Smooth muscle cell (in vitro differentiated cells): Measurements from ENCODE around the gene MGMT. TPM values are rescaled to one million over a fixed set of nuclear protein-coding genes. Genes with fewer than 3 reads are reported as not detected.

Experiments used
- DNase-seq: peaks from one replicate; lab custom pipeline; 2025; ENCODE audit not compliant: unreplicated experiment; lab: John Stamatoyannopoulos, UW
- H2AFZ ChIP-seq: fragments of 200-600 bp; sonication (generic); 2 replicates; pipeline ENCODE4 v1.6.0; 2016; ENCODE audit warnings: antibody characterized with exemption, low read depth, mild to moderate bottlenecking
- H3F3A ChIP-seq: fragments of 200-600 bp; sonication (generic); 2 replicates; pipeline ENCODE4 v1.6.0; 2017; ENCODE audit warnings: antibody characterized with exemption, low read depth
- H3K27ac ChIP-seq: fragments of 200-600 bp; sonication (generic); 2 replicates; pipeline ENCODE4 v1.5.1; 2016; ENCODE audit warnings: low read depth, mild to moderate bottlenecking
- H3K27me3 ChIP-seq: fragments of 200-600 bp; sonication (generic); 2 replicates; pipeline ENCODE4 v1.6.1; 2016; ENCODE audit warnings: low read depth, mild to moderate bottlenecking
- H3K36me3 ChIP-seq: fragments of 200-600 bp; sonication (generic); 2 replicates; pipeline ENCODE4 v1.5.1; 2016; ENCODE audit warnings: low read depth
- H3K4me1 ChIP-seq: fragments of 200-600 bp; sonication (generic); 2 replicates; pipeline ENCODE4 v1.5.1; 2016; ENCODE audit warnings: low read depth
- H3K4me2 ChIP-seq: fragments of 200-600 bp; sonication (generic); 2 replicates; pipeline ENCODE4 v1.6.0; 2016; ENCODE audit warnings: mild to moderate bottlenecking
- H3K4me3 ChIP-seq: fragments of 200-600 bp; sonication (generic); 2 replicates; pipeline ENCODE4 v1.5.1; 2016; ENCODE audit warnings: mild to moderate bottlenecking
- H3K79me2 ChIP-seq: fragments of 200-600 bp; sonication (generic); 2 replicates; pipeline ENCODE4 v1.6.0; 2016; ENCODE audit warnings: low read depth, mild to moderate bottlenecking
- H3K9ac ChIP-seq: fragments of 200-600 bp; sonication (generic); 2 replicates; pipeline ENCODE4 v1.6.0; 2016; ENCODE audit warnings: low read depth
- H3K9me3 ChIP-seq: fragments of 200-600 bp; sonication (generic); replicated peaks from 2 replicates; pipeline ENCODE4 v1.5.1; 2016; ENCODE audit warnings: low read depth
- H4K20me1 ChIP-seq: fragments of 200-600 bp; sonication (generic); 2 replicates; pipeline ENCODE4 v1.6.0; 2016; ENCODE audit warnings: low read depth
- WGBS: methylation state at CpG from one replicate; pipeline ENCODE4 v1.1.7; 2016; ENCODE audit warnings: low lambda C conversion rate; 5-methylcytosine and 5-hydroxymethylcytosine counted together
- polyA plus RNA-seq: library from polyadenylated mRNA; unstranded; fragments of >200 nt; fragmentation: Nextera tagmentation; extraction: Ambion mirVana; gene quantifications from 2 replicates; pipeline ENCODE4 v1.2.1, GENCODE V29; 2016
- total RNA-seq: library from RNA; depleted of rRNA; stranded (reverse); fragments of >200 nt; gene quantifications from 2 replicates; pipeline ENCODE4 v1.2.3, GENCODE V29; 2014
- TF ChIP-seq, protein P1 (sequence below): fragments of 200-600 bp; sonication (generic); IDR thresholded peaks from 2 replicates; pipeline ENCODE4 v1.5.1; 2017; ENCODE audit warnings: borderline replicate concordance, mild to moderate bottlenecking, antibody characterized with exemption; ENCODE audit not compliant: insufficient read depth, poor library complexity, severe bottlenecking

The MGMT gene
- total and polyA plus RNA-seq, 2 experiments from 2014 or later = 21.0 to 33.0 TPM

DNA sequence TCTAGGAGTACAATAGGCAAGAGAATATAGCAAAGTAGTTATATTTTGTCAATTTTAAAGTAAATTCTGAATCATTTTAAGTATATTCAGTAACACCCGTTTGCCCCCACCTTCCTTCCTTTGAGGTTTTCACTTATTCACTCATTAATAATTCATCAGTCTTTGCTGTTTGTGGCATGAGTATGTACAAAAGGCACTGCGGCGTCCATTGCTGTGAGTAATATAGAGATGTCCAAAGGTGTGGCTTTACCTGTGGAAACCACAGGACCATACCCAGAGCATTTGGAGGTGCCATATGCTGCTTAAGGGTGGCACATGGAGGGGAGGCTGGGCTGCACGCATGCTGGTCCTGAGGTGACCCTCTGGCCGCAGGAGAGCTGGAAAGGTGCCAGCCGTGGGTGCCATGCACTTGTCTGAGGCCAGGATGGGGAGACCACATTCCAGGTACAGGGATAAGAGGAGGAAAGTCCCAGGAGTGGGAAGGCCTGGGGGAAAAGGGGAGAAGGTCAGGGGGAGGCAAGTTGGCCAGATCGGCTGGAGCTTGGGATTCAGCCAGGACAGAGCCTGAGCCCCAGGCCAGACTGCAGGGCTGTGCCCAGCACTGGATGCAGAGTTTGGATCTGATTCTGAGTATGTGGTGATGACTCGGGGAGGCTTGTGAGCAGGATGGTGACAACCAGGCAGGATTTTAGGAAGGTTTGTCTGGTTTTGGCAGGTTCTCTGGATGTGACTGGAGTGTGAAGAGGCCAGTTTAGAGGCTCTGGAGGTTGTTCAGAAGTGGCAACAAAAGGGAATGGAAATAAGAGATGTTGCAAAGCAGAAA lies 223.4 kb downstream of the MGMT start:
- Histone ChIP-seq H2AFZ (no peak overlapping the region), H3K27ac (no peak overlapping the region), H3K27me3 (no peaks in the 10 kb centered on the region), H3K36me3 (no peaks in the 10 kb centered on the region), H4K20me1 (no peaks in the 10 kb centered on the region), H3K9ac (no peak overlapping the region), H3K4me3 (no peak overlapping the region), H3F3A (no peaks in the 10 kb centered on the region), H3K9me3 (no peaks in the 10 kb centered on the region), H3K4me1 (no peaks in the 10 kb centered on the region), H3K4me2 (no peak overlapping the region), H3K79me2 (no peaks in the 10 kb centered on the region)
- TF ChIP-seq, protein P1, sequence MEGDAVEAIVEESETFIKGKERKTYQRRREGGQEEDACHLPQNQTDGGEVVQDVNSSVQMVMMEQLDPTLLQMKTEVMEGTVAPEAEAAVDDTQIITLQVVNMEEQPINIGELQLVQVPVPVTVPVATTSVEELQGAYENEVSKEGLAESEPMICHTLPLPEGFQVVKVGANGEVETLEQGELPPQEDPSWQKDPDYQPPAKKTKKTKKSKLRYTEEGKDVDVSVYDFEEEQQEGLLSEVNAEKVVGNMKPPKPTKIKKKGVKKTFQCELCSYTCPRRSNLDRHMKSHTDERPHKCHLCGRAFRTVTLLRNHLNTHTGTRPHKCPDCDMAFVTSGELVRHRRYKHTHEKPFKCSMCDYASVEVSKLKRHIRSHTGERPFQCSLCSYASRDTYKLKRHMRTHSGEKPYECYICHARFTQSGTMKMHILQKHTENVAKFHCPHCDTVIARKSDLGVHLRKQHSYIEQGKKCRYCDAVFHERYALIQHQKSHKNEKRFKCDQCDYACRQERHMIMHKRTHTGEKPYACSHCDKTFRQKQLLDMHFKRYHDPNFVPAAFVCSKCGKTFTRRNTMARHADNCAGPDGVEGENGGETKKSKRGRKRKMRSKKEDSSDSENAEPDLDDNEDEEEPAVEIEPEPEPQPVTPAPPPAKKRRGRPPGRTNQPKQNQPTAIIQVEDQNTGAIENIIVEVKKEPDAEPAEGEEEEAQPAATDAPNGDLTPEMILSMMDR = no peak
- WGBS = 92% methylated on average over 8 of the region's 8 CpGs
- no peak for DNase-seq

DNA sequence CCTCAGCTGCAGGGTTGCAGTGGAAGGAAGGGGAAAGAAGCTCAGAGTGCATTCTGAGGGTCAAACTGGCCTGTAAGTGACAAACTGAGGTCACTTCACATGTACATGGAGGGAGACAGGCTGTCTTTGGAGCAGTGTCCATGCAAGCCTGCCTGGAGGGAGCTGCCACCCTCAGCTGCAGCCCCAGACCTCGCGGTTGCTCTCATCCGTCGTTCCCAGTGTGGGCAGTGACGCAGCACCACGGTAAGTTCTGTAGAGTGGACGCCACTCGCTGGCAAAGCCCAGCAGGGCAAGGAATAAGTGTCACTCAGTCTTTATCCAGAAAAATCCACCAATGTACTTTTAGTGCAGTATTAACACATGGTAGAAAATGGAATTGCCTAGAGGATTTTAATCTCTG lies 225.7 kb downstream of the MGMT start:
- no peak overlapping the region for H3K4me3 ChIP-seq
- no peak overlapping the region for H2AFZ ChIP-seq
- TF ChIP-seq, protein P1 = no peak
- H3K79me2 ChIP-seq = no peaks in the 10 kb centered on the region
- H3K9ac ChIP-seq = no peak overlapping the region
- no peaks in the 10 kb centered on the region for H3F3A ChIP-seq
- H3K4me1 ChIP-seq = no peaks in the 10 kb centered on the region
- H3K36me3 ChIP-seq = no peaks in the 10 kb centered on the region
- WGBS = 96% methylated on average over 8 of the region's 8 CpGs
- H3K27me3 ChIP-seq = no peaks in the 10 kb centered on the region
- H4K20me1 ChIP-seq = no peaks in the 10 kb centered on the region
- H3K9me3 ChIP-seq = no peaks in the 10 kb centered on the region
- DNase-seq = no peak
- no peak overlapping the region for H3K4me2 ChIP-seq
- H3K27ac ChIP-seq = no peak overlapping the region

DNA sequence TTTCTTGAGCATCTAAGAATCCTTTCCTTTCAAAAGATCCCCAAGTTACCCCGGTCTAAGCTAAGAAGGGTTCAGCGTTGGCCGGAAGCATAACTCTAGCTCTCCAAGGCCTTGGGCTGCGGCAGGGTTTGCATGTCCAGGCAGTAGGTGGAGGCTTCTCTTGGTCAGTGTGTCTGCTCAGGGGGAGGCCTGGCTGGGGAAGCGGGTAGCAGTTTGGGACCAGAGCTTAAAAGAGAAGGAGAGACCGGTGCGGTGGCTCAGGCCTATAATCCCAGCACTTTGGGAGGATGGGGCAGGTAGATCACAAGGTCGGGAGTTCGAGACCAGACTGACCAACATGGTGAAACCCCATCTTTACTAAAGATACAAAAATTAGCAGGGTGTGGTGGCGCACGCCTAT lies 226.3 kb downstream of the MGMT start:
- Histone ChIP-seq H3K4me3 (no peak overlapping the region), H4K20me1 (no peaks in the 10 kb centered on the region), H3K9ac (no peak overlapping the region), H3F3A (no peaks in the 10 kb centered on the region), H3K4me2 (no peak overlapping the region), H3K79me2 (no peaks in the 10 kb centered on the region), H3K4me1 (no peaks in the 10 kb centered on the region), H3K27me3 (no peaks in the 10 kb centered on the region), H3K27ac (no peak overlapping the region), H3K36me3 (no peaks in the 10 kb centered on the region), H3K9me3 (no peaks in the 10 kb centered on the region), H2AFZ (no peak overlapping the region)
- DNase-seq = no peak
- TF ChIP-seq, protein P1 = no peak
- WGBS = 96% methylated on average over 11 of the region's 11 CpGs

DNA sequence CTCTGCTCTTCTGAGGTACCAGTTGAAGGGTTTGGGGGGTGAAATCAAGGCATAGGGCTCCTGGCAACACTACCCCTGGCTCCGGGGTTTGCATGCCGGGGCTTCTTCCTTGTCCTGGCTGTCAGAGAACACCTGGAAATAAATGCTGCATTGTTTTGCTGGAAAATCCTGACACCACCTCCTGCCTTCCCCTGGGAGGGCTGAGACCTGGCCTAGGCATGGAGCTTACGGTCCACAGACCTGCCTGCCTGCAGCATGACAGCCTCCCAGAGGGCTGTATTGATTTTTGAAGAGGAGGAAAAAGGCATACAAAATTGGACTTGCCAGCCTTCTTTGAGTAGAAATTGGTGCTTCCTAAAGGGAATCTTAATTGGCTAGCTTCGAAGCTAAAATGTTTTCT lies 227.1 kb downstream of the MGMT start:
- no peak overlapping the region for H3K9ac ChIP-seq
- no peak overlapping the region for H2AFZ ChIP-seq
- no peaks in the 10 kb centered on the region for H3K79me2 ChIP-seq
- WGBS = 93% methylated on average over 4 of the region's 4 CpGs
- H4K20me1 ChIP-seq = no peaks in the 10 kb centered on the region
- TF ChIP-seq, protein P1 = no peak
- no peaks in the 10 kb centered on the region for H3K4me1 ChIP-seq
- no peaks in the 10 kb centered on the region for H3K36me3 ChIP-seq
- no peak overlapping the region for H3K27ac ChIP-seq
- no peak overlapping the region for H3K4me2 ChIP-seq
- no peaks in the 10 kb centered on the region for H3K27me3 ChIP-seq
- no peak overlapping the region for H3K4me3 ChIP-seq
- H3F3A ChIP-seq = no peaks in the 10 kb centered on the region
- DNase-seq = no peak
- H3K9me3 ChIP-seq = no peaks in the 10 kb centered on the region
